Activated naive CD8-positive, alpha-beta T cell (primary cell): Measurements from ENCODE around the gene GCNT2.
"Not testable (repeated sequence)": the region's sequence is repeated elsewhere in the genome, so short reads cannot be mapped to it uniquely, and the experiment has no call there.

Experiments used
- H3K27ac Mint-ChIP-seq: one replicate; pipeline ENCODE4 v1.8.0; 2021; ENCODE audit warnings: mixed read lengths
- H3K27me3 Mint-ChIP-seq: one replicate; pipeline ENCODE4 v1.8.0; 2021; ENCODE audit warnings: mixed read lengths
- H3K36me3 Mint-ChIP-seq: one replicate; pipeline ENCODE4 v1.8.0; 2021; ENCODE audit warnings: mixed read lengths
- H3K4me1 Mint-ChIP-seq: one replicate; pipeline ENCODE4 v1.8.0; 2021; ENCODE audit warnings: low read depth, mixed read lengths
- H3K4me3 Mint-ChIP-seq: one replicate; pipeline ENCODE4 v1.8.0; 2021; ENCODE audit warnings: mild to moderate bottlenecking, mixed read lengths
- H3K9me3 Mint-ChIP-seq: one replicate; pipeline ENCODE4 v1.8.0; 2021; ENCODE audit warnings: low read depth, mixed read lengths

The GCNT2 gene

GRCh38 chr6:10589983-10590382 lies 68.8 kb downstream of the GCNT2 start:
- no peak overlapping the region for H3K27ac Mint-ChIP-seq
- H3K4me3 Mint-ChIP-seq: no peak overlapping the region
- no peaks in the 10 kb centered on the region for H3K27me3 Mint-ChIP-seq
- H3K4me1 Mint-ChIP-seq: peaks cover 4% of the 10 kb centered on the region
- peaks cover 6% of the 10 kb centered on the region for H3K36me3 Mint-ChIP-seq
- H3K9me3 Mint-ChIP-seq: no peaks in the 10 kb centered on the region

- H3K36me3 Mint-ChIP-seq: peaks cover 7% of the 10 kb centered on the region
- no peak overlapping the region for H3K27ac Mint-ChIP-seq
- no peak overlapping the region for H3K4me3 Mint-ChIP-seq
- H3K27me3 Mint-ChIP-seq: no peaks in the 10 kb centered on the region
- H3K4me1 Mint-ChIP-seq: peaks cover 4% of the 10 kb centered on the region
- H3K9me3 Mint-ChIP-seq: no peaks in the 10 kb centered on the region
These were observed 70.4 kb downstream of the GCNT2 start for GRCh38 chr6:10591422-10592160.

- H3K4me3 Mint-ChIP-seq: no peak overlapping the region
- H3K27ac Mint-ChIP-seq: no peak overlapping the region
- no peaks in the 10 kb centered on the region for H3K4me1 Mint-ChIP-seq
- H3K27me3 Mint-ChIP-seq: no peaks in the 10 kb centered on the region
- H3K9me3 Mint-ChIP-seq: no peaks in the 10 kb centered on the region
- peaks cover 10% of the 10 kb centered on the region for H3K36me3 Mint-ChIP-seq
These were observed 74.8 kb downstream of the GCNT2 start for GRCh38 chr6:10595731-10596664.

GRCh38 chr6:10597499-10598001 lies 76.4 kb downstream of the GCNT2 start:
- H3K36me3 Mint-ChIP-seq: peaks cover 8% of the 10 kb centered on the region
- H3K9me3 Mint-ChIP-seq: no peaks in the 10 kb centered on the region
- H3K27ac Mint-ChIP-seq: no peak overlapping the region
- H3K4me3 Mint-ChIP-seq: no peak overlapping the region
- H3K4me1 Mint-ChIP-seq: no peaks in the 10 kb centered on the region
- no peaks in the 10 kb centered on the region for H3K27me3 Mint-ChIP-seq

- H3K9me3 Mint-ChIP-seq: no peaks in the 10 kb centered on the region
- no peaks in the 10 kb centered on the region for H3K4me1 Mint-ChIP-seq
- H3K27ac Mint-ChIP-seq: no peak overlapping the region
- peaks cover 11% of the 10 kb centered on the region for H3K36me3 Mint-ChIP-seq
- no peak overlapping the region for H3K4me3 Mint-ChIP-seq
- no peaks in the 10 kb centered on the region for H3K27me3 Mint-ChIP-seq
These were observed 77.2 kb downstream of the GCNT2 start for GRCh38 chr6:10598084-10598960.

GRCh38 chr6:10599046-10599445 lies 77.9 kb downstream of the GCNT2 start:
- Mint-ChIP-seq H3K27ac (no peak overlapping the region), H3K27me3 (no peaks in the 10 kb centered on the region), H3K9me3 (no peaks in the 10 kb centered on the region), H3K4me3 (no peak overlapping the region), H3K36me3 (peaks cover 9% of the 10 kb centered on the region), H3K4me1 (no peaks in the 10 kb centered on the region)

GRCh38 chr6:10600681-10601080 lies 79.5 kb downstream of the GCNT2 start:
- not testable (repeated sequence) for H3K4me3 Mint-ChIP-seq, H3K36me3 Mint-ChIP-seq, H3K27me3 Mint-ChIP-seq, H3K9me3 Mint-ChIP-seq, H3K4me1 Mint-ChIP-seq, H3K27ac Mint-ChIP-seq

- H3K4me1 Mint-ChIP-seq: no peaks in the 10 kb centered on the region
- no peak overlapping the region for H3K4me3 Mint-ChIP-seq
- H3K36me3 Mint-ChIP-seq: peaks cover 4% of the 10 kb centered on the region
- H3K27ac Mint-ChIP-seq: no peak overlapping the region
- no peaks in the 10 kb centered on the region for H3K27me3 Mint-ChIP-seq
- no peaks in the 10 kb centered on the region for H3K9me3 Mint-ChIP-seq
These were observed 82.1 kb downstream of the GCNT2 start for GRCh38 chr6:10603219-10603618.

GRCh38 chr6:10609038-10609437 lies 87.9 kb downstream of the GCNT2 start:
- Mint-ChIP-seq H3K4me3 (no peak overlapping the region), H3K27ac (no peak overlapping the region), H3K4me1 (no peaks in the 10 kb centered on the region), H3K36me3 (peaks cover 9% of the 10 kb centered on the region), H3K27me3 (no peaks in the 10 kb centered on the region), H3K9me3 (peaks cover 4% of the 10 kb centered on the region)

GRCh38 chr6:10610289-10610688 lies 89.1 kb downstream of the GCNT2 start:
- Mint-ChIP-seq H3K4me1 (no peaks in the 10 kb centered on the region), H3K9me3 (peaks cover 4% of the 10 kb centered on the region), H3K36me3 (peaks cover 12% of the 10 kb centered on the region), H3K27ac (no peak overlapping the region), H3K27me3 (no peaks in the 10 kb centered on the region), H3K4me3 (no peak overlapping the region)

GRCh38 chr6:10612161-10612560 lies 91.0 kb downstream of the GCNT2 start:
- H3K4me3 Mint-ChIP-seq: no peak overlapping the region
- H3K9me3 Mint-ChIP-seq: peaks cover 4% of the 10 kb centered on the region
- H3K36me3 Mint-ChIP-seq: peaks cover 10% of the 10 kb centered on the region
- no peak overlapping the region for H3K27ac Mint-ChIP-seq
- H3K27me3 Mint-ChIP-seq: no peaks in the 10 kb centered on the region
- no peaks in the 10 kb centered on the region for H3K4me1 Mint-ChIP-seq

GRCh38 chr6:10613077-10613476 lies 91.9 kb downstream of the GCNT2 start:
- no peak overlapping the region for H3K27ac Mint-ChIP-seq
- H3K27me3 Mint-ChIP-seq: no peaks in the 10 kb centered on the region
- H3K4me3 Mint-ChIP-seq: no peak overlapping the region
- H3K36me3 Mint-ChIP-seq: peaks cover 10% of the 10 kb centered on the region
- no peaks in the 10 kb centered on the region for H3K4me1 Mint-ChIP-seq
- peaks cover 4% of the 10 kb centered on the region for H3K9me3 Mint-ChIP-seq

GRCh38 chr6:10613723-10614122 lies 92.6 kb downstream of the GCNT2 start:
- Mint-ChIP-seq H3K4me1 (no peaks in the 10 kb centered on the region), H3K27me3 (no peaks in the 10 kb centered on the region), H3K4me3 (no peak overlapping the region), H3K36me3 (peaks cover 9% of the 10 kb centered on the region), H3K27ac (no peak overlapping the region), H3K9me3 (no peaks in the 10 kb centered on the region)

- H3K9me3 Mint-ChIP-seq: no peaks in the 10 kb centered on the region
- H3K27me3 Mint-ChIP-seq: no peaks in the 10 kb centered on the region
- peaks cover 5% of the 10 kb centered on the region for H3K36me3 Mint-ChIP-seq
- H3K4me1 Mint-ChIP-seq: no peaks in the 10 kb centered on the region
- H3K27ac Mint-ChIP-seq: no peak overlapping the region
- H3K4me3 Mint-ChIP-seq: no peak overlapping the region
These were observed 94.5 kb downstream of the GCNT2 start for GRCh38 chr6:10615675-10616074.
